ENCODE data around the gene MLN.

The MLN gene

DNA sequence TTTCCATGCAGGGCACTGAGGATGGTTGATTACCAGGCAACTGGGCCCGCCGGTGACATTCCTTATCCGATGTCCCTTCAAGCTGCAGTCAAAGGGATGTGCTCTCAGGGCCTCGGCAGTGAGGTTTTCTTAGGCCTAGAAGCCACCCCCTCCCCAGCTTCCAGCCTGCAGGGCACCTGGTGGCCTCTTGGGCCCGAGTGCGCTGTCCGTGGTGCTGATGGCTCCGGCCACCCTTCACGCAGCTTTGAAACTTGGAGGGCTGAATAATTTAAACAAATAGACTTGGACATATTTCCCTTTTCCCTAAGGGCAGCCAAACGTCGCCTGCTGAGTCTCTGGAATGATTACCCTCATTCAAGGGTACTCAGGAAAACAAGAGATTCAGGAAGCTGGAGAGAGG, 8.9 kb upstream of the MLN start:
- peak overlapping the region; percentile 42; the same call in 1 of the 2 replicates for H3K27ac ChIP-seq (ENCODE audit: low read depth, low read length)
- H3K4me1 ChIP-seq (ENCODE audit: control insufficient read depth, insufficient read depth, low read length) = peaks cover 72% of the 10 kb centered on the region
- peaks cover under 1% of the 10 kb centered on the region; the same call in 1 of the 2 replicates for H3K27me3 ChIP-seq (ENCODE audit: control insufficient read depth, insufficient read depth, low read length)
- no peaks in the 10 kb centered on the region for H3K9me3 ChIP-seq (ENCODE audit: control insufficient read depth, insufficient read depth, low read depth, low read length)
- 0 out of 2 replicates have a peak overlapping the region, but pooled peaks have one; percentile 13 for H3K4me3 ChIP-seq (ENCODE audit: low read depth, low read length)
- peak overlapping the region; percentile 76 for H3K9ac ChIP-seq (ENCODE audit: low read length)
- no peaks in the 10 kb centered on the region for H3K36me3 ChIP-seq (ENCODE audit: control insufficient read depth, insufficient read depth, low read length)

DNA sequence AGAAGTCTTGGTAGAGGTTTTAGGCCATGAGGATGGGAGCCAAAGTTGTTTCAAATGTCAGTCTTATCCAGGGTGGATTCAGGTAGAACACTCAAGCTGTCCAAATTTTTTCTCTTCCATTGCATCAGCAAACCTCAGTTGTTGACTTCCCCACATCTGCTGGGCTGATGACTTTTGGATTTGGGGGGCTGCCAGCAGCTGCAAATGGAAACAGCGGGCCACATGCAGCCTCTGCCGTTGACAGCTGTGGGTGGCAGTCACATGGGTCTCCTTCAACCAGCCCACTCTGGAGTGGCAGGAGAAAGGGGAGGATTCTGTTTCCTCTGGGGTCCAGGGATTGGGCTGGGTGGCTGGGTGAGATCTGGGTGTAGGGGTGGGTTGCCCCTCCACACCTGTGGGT, 5.8 kb upstream of the MLN start:
- H3K9me3 ChIP-seq (ENCODE audit: control insufficient read depth, insufficient read depth, low read depth, low read length) = no peaks in the 10 kb centered on the region
- peaks cover 3% of the 10 kb centered on the region; the same call in 1 of the 2 replicates for H3K27me3 ChIP-seq (ENCODE audit: control insufficient read depth, insufficient read depth, low read length)
- H3K36me3 ChIP-seq (ENCODE audit: control insufficient read depth, insufficient read depth, low read length) = no peaks in the 10 kb centered on the region
- peaks cover 60% of the 10 kb centered on the region for H3K4me1 ChIP-seq (ENCODE audit: control insufficient read depth, insufficient read depth, low read length)
- H3K9ac ChIP-seq (ENCODE audit: low read length) = peak overlapping the region; percentile 70
- peak overlapping the region; percentile 87 for H3K27ac ChIP-seq (ENCODE audit: low read depth, low read length)
- H3K4me3 ChIP-seq (ENCODE audit: low read depth, low read length) = no peak overlapping the region

- Histone ChIP-seq H3K9ac (ENCODE audit: low read length) (no peak overlapping the region), H3K4me1 (ENCODE audit: control insufficient read depth, insufficient read depth, low read length) (peaks cover 56% of the 10 kb centered on the region), H3K9me3 (ENCODE audit: control insufficient read depth, insufficient read depth, low read depth, low read length) (no peaks in the 10 kb centered on the region), H3K4me3 (ENCODE audit: low read depth, low read length) (no peak overlapping the region), H3K27ac (ENCODE audit: low read depth, low read length) (peak overlapping the region; percentile 17; the same call in 1 of the 2 replicates), H3K36me3 (ENCODE audit: control insufficient read depth, insufficient read depth, low read length) (no peaks in the 10 kb centered on the region), H3K27me3 (ENCODE audit: control insufficient read depth, insufficient read depth, low read length) (peaks cover 3% of the 10 kb centered on the region; the same call in 1 of the 2 replicates)
Observed at GRCh38 chr6:33808641-33809180, 4.9 kb upstream of the MLN start.

DNA sequence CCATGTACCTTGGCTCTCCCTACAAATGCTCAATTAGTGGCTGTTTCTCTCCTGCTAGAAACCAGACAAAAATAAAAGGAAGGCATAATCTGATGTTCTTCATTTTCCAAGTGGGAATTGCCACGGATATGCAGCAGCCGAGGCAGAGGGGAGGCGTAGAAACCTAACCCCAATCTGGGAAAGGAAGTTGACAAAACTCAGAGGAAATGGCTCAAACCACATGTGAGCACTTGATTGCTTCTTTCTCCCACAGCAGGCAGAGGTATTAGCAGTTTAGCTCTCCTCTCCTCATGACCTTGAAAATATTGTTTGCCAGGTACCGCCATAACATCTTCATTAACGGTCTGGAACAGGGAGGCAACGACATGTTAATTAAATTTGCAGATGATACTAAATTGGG, 3.8 kb upstream of the MLN start:
- Histone ChIP-seq H3K27me3 (ENCODE audit: control insufficient read depth, insufficient read depth, low read length) (peaks cover 3% of the 10 kb centered on the region; the same call in 1 of the 2 replicates), H3K4me3 (ENCODE audit: low read depth, low read length) (no peak overlapping the region), H3K36me3 (ENCODE audit: control insufficient read depth, insufficient read depth, low read length) (no peaks in the 10 kb centered on the region), H3K27ac (ENCODE audit: low read depth, low read length) (no peak overlapping the region), H3K4me1 (ENCODE audit: control insufficient read depth, insufficient read depth, low read length) (peaks cover 51% of the 10 kb centered on the region), H3K9me3 (ENCODE audit: control insufficient read depth, insufficient read depth, low read depth, low read length) (no peaks in the 10 kb centered on the region), H3K9ac (ENCODE audit: low read length) (no peak overlapping the region)

- no peaks in the 10 kb centered on the region for H3K9me3 ChIP-seq (ENCODE audit: control insufficient read depth, insufficient read depth, low read depth, low read length)
Observed at GRCh38 chr6:33806841-33807240, 3.0 kb upstream of the MLN start.

DNA sequence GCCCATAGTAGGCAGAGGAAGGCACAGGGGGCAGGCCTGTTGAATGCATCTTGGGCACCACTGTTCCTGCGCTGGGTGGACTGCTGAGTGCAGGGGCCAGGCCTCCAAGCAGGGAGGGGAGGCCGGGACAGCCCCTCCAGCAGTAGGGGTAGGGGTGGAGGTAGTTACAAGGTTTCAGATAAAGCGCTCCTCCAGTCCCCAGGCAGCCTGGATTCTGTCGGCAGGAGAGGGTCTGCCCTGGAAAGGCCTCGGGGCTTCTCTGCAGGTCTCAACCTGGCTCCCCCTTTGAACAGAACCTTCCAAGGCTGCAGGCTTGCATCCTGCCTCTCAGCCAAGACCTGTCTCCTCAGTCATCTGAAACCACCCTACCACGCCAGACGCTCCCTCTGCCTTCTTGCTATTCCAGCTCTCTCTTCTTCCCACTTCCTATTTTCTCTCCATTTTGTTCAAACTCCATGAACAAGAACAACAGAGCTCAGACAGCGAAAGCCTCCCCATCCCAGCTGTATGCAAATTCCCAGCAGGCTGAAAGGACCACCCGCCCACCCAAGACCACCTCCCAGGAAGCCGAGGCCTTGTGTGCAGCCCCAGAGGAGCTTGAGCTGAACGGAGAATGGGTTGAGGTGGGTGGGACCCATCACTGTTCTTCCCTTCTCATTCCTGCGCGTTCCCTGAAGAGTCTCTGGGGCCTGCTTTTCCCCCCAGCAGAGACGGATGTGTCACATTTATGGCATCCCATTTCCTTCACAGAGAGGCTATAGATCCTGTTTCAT, 1.4 kb downstream of the MLN start:
- Histone ChIP-seq H3K9ac (ENCODE audit: low read length) (no peak overlapping the region), H3K36me3 (ENCODE audit: control insufficient read depth, insufficient read depth, low read length) (no peaks in the 10 kb centered on the region), H3K9me3 (ENCODE audit: control insufficient read depth, insufficient read depth, low read depth, low read length) (no peaks in the 10 kb centered on the region), H3K27me3 (ENCODE audit: control insufficient read depth, insufficient read depth, low read length) (no peaks in the 10 kb centered on the region), H3K27ac (ENCODE audit: low read depth, low read length) (no peak overlapping the region), H3K4me3 (ENCODE audit: low read depth, low read length) (no peak overlapping the region), H3K4me1 (ENCODE audit: control insufficient read depth, insufficient read depth, low read length) (peaks cover 33% of the 10 kb centered on the region; the same call in 1 of the 2 replicates)

More at GRCh38 chr6:33806841-33807240, 3.0 kb upstream of the MLN start:
- no peak overlapping the region for H3K9ac ChIP-seq (ENCODE audit: low read length)
- no peaks in the 10 kb centered on the region for H3K36me3 ChIP-seq (ENCODE audit: control insufficient read depth, insufficient read depth, low read length)
- no peak overlapping the region for H3K27ac ChIP-seq (ENCODE audit: low read depth, low read length)
- peaks cover 3% of the 10 kb centered on the region; the same call in 1 of the 2 replicates for H3K27me3 ChIP-seq (ENCODE audit: control insufficient read depth, insufficient read depth, low read length)
- H3K4me3 ChIP-seq (ENCODE audit: low read depth, low read length) = no peak overlapping the region
- H3K4me1 ChIP-seq (ENCODE audit: control insufficient read depth, insufficient read depth, low read length) = peaks cover 51% of the 10 kb centered on the region

DNA sequence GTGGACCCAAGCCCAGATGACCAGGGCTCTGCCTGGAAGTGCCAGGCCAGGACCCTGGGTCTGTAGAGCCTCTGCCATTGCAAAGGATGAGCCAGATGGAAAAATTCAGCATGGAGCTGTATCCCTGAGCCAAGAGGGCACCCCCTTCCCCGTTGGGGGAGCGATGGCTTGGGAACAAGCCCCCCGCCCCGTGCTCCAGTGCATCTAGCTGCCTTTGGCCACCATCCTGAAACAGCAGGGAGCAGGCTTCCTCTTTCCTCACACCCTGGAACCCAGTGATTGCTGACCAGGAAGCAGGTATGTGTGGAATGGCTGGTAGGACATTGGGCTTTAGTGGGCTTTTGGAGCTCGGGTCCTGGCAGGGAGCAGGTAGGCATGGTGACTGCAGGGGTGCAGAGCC, 2.2 kb downstream of the MLN start:
- Histone ChIP-seq H3K36me3 (ENCODE audit: control insufficient read depth, insufficient read depth, low read length) (no peaks in the 10 kb centered on the region), H3K27ac (ENCODE audit: low read depth, low read length) (no peak overlapping the region), H3K4me3 (ENCODE audit: low read depth, low read length) (no peak overlapping the region), H3K4me1 (ENCODE audit: control insufficient read depth, insufficient read depth, low read length) (peaks cover 41% of the 10 kb centered on the region; the same call in 1 of the 2 replicates), H3K9ac (ENCODE audit: low read length) (no peak overlapping the region), H3K27me3 (ENCODE audit: control insufficient read depth, insufficient read depth, low read length) (no peaks in the 10 kb centered on the region), H3K9me3 (ENCODE audit: control insufficient read depth, insufficient read depth, low read depth, low read length) (no peaks in the 10 kb centered on the region)

DNA sequence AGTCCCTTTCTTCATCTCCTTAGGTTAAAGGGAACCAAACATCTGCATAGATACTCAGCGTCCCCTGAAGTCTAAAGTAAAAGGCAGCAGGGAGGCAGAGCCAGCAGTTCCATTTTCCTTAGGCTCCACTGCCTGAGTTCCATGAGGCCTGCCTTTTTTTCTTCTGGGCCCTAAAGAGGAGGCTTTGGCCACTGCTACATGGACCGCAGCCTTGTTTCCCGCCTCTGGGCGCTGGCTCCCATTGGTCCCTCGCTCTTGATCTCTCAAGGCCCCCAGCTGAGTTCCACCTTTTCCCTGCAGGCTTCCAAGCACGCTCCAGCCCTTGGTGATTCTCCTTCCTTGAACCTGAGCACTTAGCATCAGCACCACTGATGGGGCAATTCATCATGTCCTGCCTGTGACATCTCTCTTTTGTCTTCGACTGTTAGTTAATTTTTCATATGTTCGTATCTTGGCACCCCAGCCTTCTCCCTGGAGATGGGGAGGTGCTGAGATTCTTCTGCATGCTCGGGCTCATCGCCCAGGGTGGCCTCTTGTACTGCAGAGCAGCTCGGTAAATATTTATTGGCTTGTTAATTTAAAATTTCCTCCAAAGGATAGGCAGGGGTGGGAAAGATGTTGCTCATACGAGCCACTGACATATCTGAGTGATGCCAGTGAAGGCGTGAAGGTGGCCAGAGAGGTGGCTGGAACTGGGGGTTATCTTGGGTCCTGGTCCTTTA, 3.4 kb downstream of the MLN start:
- H3K9me3 ChIP-seq (ENCODE audit: control insufficient read depth, insufficient read depth, low read depth, low read length) = no peaks in the 10 kb centered on the region
- H3K36me3 ChIP-seq (ENCODE audit: control insufficient read depth, insufficient read depth, low read length) = no peaks in the 10 kb centered on the region
- H3K27me3 ChIP-seq (ENCODE audit: control insufficient read depth, insufficient read depth, low read length) = no peaks in the 10 kb centered on the region
- no peak overlapping the region for H3K9ac ChIP-seq (ENCODE audit: low read length)
- no peak overlapping the region for H3K27ac ChIP-seq (ENCODE audit: low read depth, low read length)
- H3K4me1 ChIP-seq (ENCODE audit: control insufficient read depth, insufficient read depth, low read length) = peaks cover 46% of the 10 kb centered on the region
- H3K4me3 ChIP-seq (ENCODE audit: low read depth, low read length) = no peak overlapping the region

- Histone ChIP-seq H3K36me3 (ENCODE audit: control insufficient read depth, insufficient read depth, low read length) (no peaks in the 10 kb centered on the region), H3K27ac (ENCODE audit: low read depth, low read length) (no peak overlapping the region), H3K27me3 (ENCODE audit: control insufficient read depth, insufficient read depth, low read length) (no peaks in the 10 kb centered on the region), H3K9ac (ENCODE audit: low read length) (no peak overlapping the region), H3K4me3 (ENCODE audit: low read depth, low read length) (no peak overlapping the region), H3K9me3 (ENCODE audit: control insufficient read depth, insufficient read depth, low read depth, low read length) (no peaks in the 10 kb centered on the region), H3K4me1 (ENCODE audit: control insufficient read depth, insufficient read depth, low read length) (peaks cover 51% of the 10 kb centered on the region)
Observed at GRCh38 chr6:33799454-33800113, 4.2 kb downstream of the MLN start.

DNA sequence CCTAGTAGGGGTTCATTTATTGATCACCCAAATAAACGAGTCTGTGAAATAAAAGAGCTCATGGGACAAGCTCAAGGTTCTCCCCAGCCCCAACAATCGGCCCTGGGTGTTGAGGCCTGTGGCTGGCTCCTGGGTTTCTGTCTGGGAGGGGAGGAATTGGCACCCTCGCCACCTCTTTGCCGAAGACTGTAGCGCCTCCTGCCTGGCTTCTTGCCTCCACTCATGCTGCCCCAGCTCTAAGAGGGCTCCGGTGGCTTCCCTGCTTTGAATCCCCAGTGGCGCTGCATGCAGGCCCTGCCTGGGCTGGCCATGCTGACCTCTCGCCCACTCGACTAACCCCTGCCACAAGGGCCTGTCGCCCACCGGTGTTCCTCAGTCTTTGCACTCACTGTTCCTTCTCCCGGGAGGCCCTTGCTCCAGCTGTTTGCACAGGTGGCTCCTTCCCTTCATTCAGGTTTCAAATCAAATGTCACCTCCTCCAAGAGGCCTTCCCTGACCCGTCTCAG, 5.4 kb downstream of the MLN start:
- Histone ChIP-seq H3K4me1 (ENCODE audit: control insufficient read depth, insufficient read depth, low read length) (peaks cover 57% of the 10 kb centered on the region), H3K27me3 (ENCODE audit: control insufficient read depth, insufficient read depth, low read length) (no peaks in the 10 kb centered on the region), H3K36me3 (ENCODE audit: control insufficient read depth, insufficient read depth, low read length) (no peaks in the 10 kb centered on the region), H3K27ac (ENCODE audit: low read depth, low read length) (no peak overlapping the region), H3K9ac (ENCODE audit: low read length) (no peak overlapping the region), H3K4me3 (ENCODE audit: low read depth, low read length) (no peak overlapping the region), H3K9me3 (ENCODE audit: control insufficient read depth, insufficient read depth, low read depth, low read length) (no peaks in the 10 kb centered on the region)

Data from HUES6 (cell line).